ENCODE measurements around the gene EPB42.

The EPB42 gene

GRCh38 chr15:43250785-43251184 is 30.0 kb upstream of the EPB42 start:
- Histone ChIP-seq H3K27ac (ENCODE audit: low read depth, low read length, poor library complexity, severe bottlenecking) (no peak overlapping the region), H3K36me3 (ENCODE audit: insufficient read depth, low read length) (no peaks in the 10 kb centered on the region), H4K20me1 (ENCODE audit: insufficient read depth, low read length) (no peaks in the 10 kb centered on the region), H3K9ac (ENCODE audit: low read length) (no peak overlapping the region), H3F3A (ENCODE audit: insufficient read depth, low read length) (no peaks in the 10 kb centered on the region), H3K4me3 (ENCODE audit: low read depth, low read length, poor library complexity, severe bottlenecking) (no peak overlapping the region), H2AFZ (ENCODE audit: low read length) (no peak overlapping the region), H3K4me2 (ENCODE audit: low read length) (no peak overlapping the region), H3K79me2 (ENCODE audit: insufficient read depth, low read length) (no peaks in the 10 kb centered on the region), H3K27me3 (ENCODE audit: insufficient read depth, low read length) (peaks cover 7% of the 10 kb centered on the region; the same call in 1 of the 2 replicates), H3K4me1 (ENCODE audit: insufficient read depth, low read length, severe bottlenecking) (no peaks in the 10 kb centered on the region), H3K9me3 (ENCODE audit: low read length) (no peaks in the 10 kb centered on the region), H3K9me2 (ENCODE audit: low read depth, low read length) (no peaks in the 10 kb centered on the region)
- TF ChIP-seq EZH2 (IDR thresholded peaks at IDR 0.05; ENCODE audit: borderline replicate concordance, low read length) = no peak
- TF ChIP-seq CTCF (IDR thresholded peaks at IDR 0.05; ENCODE audit: low read length) = no peak

GRCh38 chr15:43249699-43250203 is 28.9 kb upstream of the EPB42 start:
- no peak for TF ChIP-seq EZH2 (IDR thresholded peaks at IDR 0.05; ENCODE audit: borderline replicate concordance, low read length)
- TF ChIP-seq CTCF (IDR thresholded peaks at IDR 0.05; ENCODE audit: low read length) = no peak
- H3K4me3 ChIP-seq (ENCODE audit: low read depth, low read length, poor library complexity, severe bottlenecking) = no peak overlapping the region

GRCh38 chr15:43249236-43249635 is 28.4 kb upstream of the EPB42 start:
- no peak for TF ChIP-seq EZH2 (IDR thresholded peaks at IDR 0.05; ENCODE audit: borderline replicate concordance, low read length)
- no peak for TF ChIP-seq CTCF (IDR thresholded peaks at IDR 0.05; ENCODE audit: low read length)
- Histone ChIP-seq H3K27me3 (ENCODE audit: insufficient read depth, low read length) (peaks cover 9% of the 10 kb centered on the region; the same call in 1 of the 2 replicates), H3K27ac (ENCODE audit: low read depth, low read length, poor library complexity, severe bottlenecking) (no peak overlapping the region), H3K4me3 (ENCODE audit: low read depth, low read length, poor library complexity, severe bottlenecking) (no peak overlapping the region), H3K9ac (ENCODE audit: low read length) (no peak overlapping the region), H3K9me2 (ENCODE audit: low read depth, low read length) (no peaks in the 10 kb centered on the region), H2AFZ (ENCODE audit: low read length) (no peak overlapping the region), H3F3A (ENCODE audit: insufficient read depth, low read length) (no peaks in the 10 kb centered on the region), H4K20me1 (ENCODE audit: insufficient read depth, low read length) (no peaks in the 10 kb centered on the region), H3K36me3 (ENCODE audit: insufficient read depth, low read length) (no peaks in the 10 kb centered on the region), H3K4me1 (ENCODE audit: insufficient read depth, low read length, severe bottlenecking) (no peaks in the 10 kb centered on the region), H3K79me2 (ENCODE audit: insufficient read depth, low read length) (no peaks in the 10 kb centered on the region), H3K9me3 (ENCODE audit: low read length) (no peaks in the 10 kb centered on the region), H3K4me2 (ENCODE audit: low read length) (no peak overlapping the region)

More at GRCh38 chr15:43249699-43250203, 28.9 kb upstream of the EPB42 start:
- no peaks in the 10 kb centered on the region for H3F3A ChIP-seq (ENCODE audit: insufficient read depth, low read length)
- peaks cover 9% of the 10 kb centered on the region; the same call in 1 of the 2 replicates for H3K27me3 ChIP-seq (ENCODE audit: insufficient read depth, low read length)
- H3K79me2 ChIP-seq (ENCODE audit: insufficient read depth, low read length) = no peaks in the 10 kb centered on the region
- no peak overlapping the region for H3K4me2 ChIP-seq (ENCODE audit: low read length)
- H4K20me1 ChIP-seq (ENCODE audit: insufficient read depth, low read length) = no peaks in the 10 kb centered on the region
- no peaks in the 10 kb centered on the region for H3K36me3 ChIP-seq (ENCODE audit: insufficient read depth, low read length)
- no peak overlapping the region for H3K27ac ChIP-seq (ENCODE audit: low read depth, low read length, poor library complexity, severe bottlenecking)
- H3K9me3 ChIP-seq (ENCODE audit: low read length) = no peaks in the 10 kb centered on the region
- no peaks in the 10 kb centered on the region for H3K4me1 ChIP-seq (ENCODE audit: insufficient read depth, low read length, severe bottlenecking)
- H3K9ac ChIP-seq (ENCODE audit: low read length) = no peak overlapping the region
- no peaks in the 10 kb centered on the region for H3K9me2 ChIP-seq (ENCODE audit: low read depth, low read length)
- no peak overlapping the region for H2AFZ ChIP-seq (ENCODE audit: low read length)
